Thyroid gland (tissue), 4 donors: Measurements from ENCODE around the gene IL11. TPM values are rescaled to one million over a fixed set of nuclear protein-coding genes. Genes with fewer than 3 reads are reported as not detected.

ENCODE experiments used
- DNase-seq, 2 donors: peaks; one replicate each; pipeline ENCODE4 v3.0.0-alpha.2; 2019
- H3K27ac ChIP-seq, 3 donors: fragments of 200-600 bp; sonication (generic); 1 replicate in 2 of 3; 2 replicates in 1 of 3; pipeline ENCODE4 v1.5.1; 2016 to 2019; ENCODE audit warnings: mild to moderate bottlenecking in 1 of 3, moderate library complexity in 1 of 3
- H3K27me3 ChIP-seq: fragments of 200-600 bp; sonication (generic); one replicate; pipeline ENCODE4 v1.5.1; 2019
- H3K36me3 ChIP-seq, 2 donors: fragments of 200-600 bp; sonication (generic); one replicate each; pipeline ENCODE4 v1.5.1; 2016 to 2019
- H3K4me1 ChIP-seq, 2 donors: fragments of 200-600 bp; sonication (generic); one replicate each; pipeline ENCODE4 v1.5.1; 2017 to 2019
- H3K4me3 ChIP-seq, 3 donors: fragments of 200-600 bp; sonication (generic); replicated peaks in 1 of 3; 1 replicate in 2 of 3; 2 replicates in 1 of 3; pipeline ENCODE4 v1.5.1; 2016; ENCODE audit warnings: mild to moderate bottlenecking in 1 of 3
- H3K9me3 ChIP-seq: fragments of 200-600 bp; sonication (generic); one replicate; pipeline ENCODE4 v1.5.1; 2017
- POLR2A ChIP-seq, 2 donors: fragments of 450-650 bp; IDR thresholded peaks; one replicate each; pipeline ENCODE4 v1.6.1; 2017; ENCODE audit warnings: antibody characterized with exemption in 2 of 2, mild to moderate bottlenecking in 2 of 2, moderate library complexity in 1 of 2
- WGBS, 2 donors: methylation state at CpG; one replicate each; pipeline ENCODE4 v1.1.5; 2017; 5-methylcytosine and 5-hydroxymethylcytosine counted together
- intact Hi-C: fragments of 100-400 bp; cut with DNase I; formaldehyde crosslinking; loops from one replicate; pipeline ENCODE4 v1.15.1; 2023
- total RNA-seq, 4 donors: library from RNA; depleted of rRNA; stranded (reverse); fragments of >200 nt; gene quantifications; one replicate each; pipeline ENCODE4 v1.2.3, GENCODE V29; 2016
- TF ChIP-seq, protein P1 (sequence below), 6 experiments: fragments of 200-600 bp in 3 of 6; fragments of 450-650 bp in 3 of 6; sonication (generic) in 3 of 6; IDR thresholded peaks; one replicate each; pipeline ENCODE4 v1.5.1; 2016 to 2019; ENCODE audit warnings: antibody characterized with exemption in 6 of 6, mild to moderate bottlenecking in 2 of 6, inconsistent platforms in 1 of 6, moderate library complexity in 1 of 6

Gene IL11
- total RNA-seq, 4 donors from 2014 or later, result not detected

- Histone ChIP-seq H3K27me3 (peaks cover 25% of the 10 kb centered on the region), H3K4me1 (peaks cover 0 to 5% of the 10 kb centered on the region in 2 donors), H3K36me3 (no peaks in the 10 kb centered on the region), H3K4me3 (no peak overlapping the region), H3K9me3 (no peaks in the 10 kb centered on the region), H3K27ac (no peak overlapping the region)
- peak in 1 of 2 donors; percentile 13 for DNase-seq
- intact Hi-C loops, result no loop called here
- WGBS, 2 donors, result 14 to 16% methylated on average over 15 to 20 of the region's 43 CpGs
- TF ChIP-seq POLR2A (IDR thresholded peaks at IDR 0.05), result no peak
- TF ChIP-seq, protein P1, sequence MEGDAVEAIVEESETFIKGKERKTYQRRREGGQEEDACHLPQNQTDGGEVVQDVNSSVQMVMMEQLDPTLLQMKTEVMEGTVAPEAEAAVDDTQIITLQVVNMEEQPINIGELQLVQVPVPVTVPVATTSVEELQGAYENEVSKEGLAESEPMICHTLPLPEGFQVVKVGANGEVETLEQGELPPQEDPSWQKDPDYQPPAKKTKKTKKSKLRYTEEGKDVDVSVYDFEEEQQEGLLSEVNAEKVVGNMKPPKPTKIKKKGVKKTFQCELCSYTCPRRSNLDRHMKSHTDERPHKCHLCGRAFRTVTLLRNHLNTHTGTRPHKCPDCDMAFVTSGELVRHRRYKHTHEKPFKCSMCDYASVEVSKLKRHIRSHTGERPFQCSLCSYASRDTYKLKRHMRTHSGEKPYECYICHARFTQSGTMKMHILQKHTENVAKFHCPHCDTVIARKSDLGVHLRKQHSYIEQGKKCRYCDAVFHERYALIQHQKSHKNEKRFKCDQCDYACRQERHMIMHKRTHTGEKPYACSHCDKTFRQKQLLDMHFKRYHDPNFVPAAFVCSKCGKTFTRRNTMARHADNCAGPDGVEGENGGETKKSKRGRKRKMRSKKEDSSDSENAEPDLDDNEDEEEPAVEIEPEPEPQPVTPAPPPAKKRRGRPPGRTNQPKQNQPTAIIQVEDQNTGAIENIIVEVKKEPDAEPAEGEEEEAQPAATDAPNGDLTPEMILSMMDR (IDR thresholded peaks at IDR 0.05), result no peak
These were observed 7.3 kb upstream of the IL11 start for GRCh38 chr19:55377356-55378131.

DNA sequence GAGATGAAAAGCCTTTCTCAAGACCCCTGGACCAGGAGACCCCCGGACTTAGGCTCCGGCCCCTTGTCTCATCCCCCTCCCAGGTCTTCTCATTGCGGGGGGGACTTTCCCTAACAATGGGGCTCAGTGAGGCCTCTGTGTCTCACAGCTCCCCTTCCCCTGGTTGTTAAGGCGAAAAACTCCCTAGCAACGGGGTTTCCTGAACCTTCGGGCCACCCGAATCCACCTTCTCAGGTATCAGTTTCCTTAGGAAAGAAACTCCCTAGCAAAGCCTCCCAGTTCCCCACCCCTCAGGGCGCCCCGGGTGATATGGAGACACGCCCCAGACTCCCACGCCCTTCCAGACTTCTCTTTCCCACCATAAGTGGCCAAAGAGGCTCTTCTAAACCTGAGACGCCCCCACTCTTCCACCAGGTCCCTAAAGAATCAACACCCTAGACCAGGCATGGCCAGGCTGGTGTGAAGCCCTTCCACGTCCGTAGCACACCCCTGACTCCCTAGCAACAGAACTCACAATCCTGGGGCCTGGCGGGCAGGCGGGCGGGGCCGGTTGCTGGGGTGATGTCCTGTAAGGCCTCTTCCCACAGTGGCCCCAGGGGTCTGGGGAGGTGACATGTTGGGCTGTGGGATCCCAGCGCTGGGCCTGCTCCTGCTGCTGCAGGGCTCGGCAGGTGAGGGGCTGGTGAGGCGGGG lies 6.1 kb upstream of the IL11 start, which contains the start of gene TMEM190:
TSS of gene TMEM190 (plus strand) at position 586 of the 693 bp plus-strand sequence. CDS start at position 614, 28 bp downstream.
- H3K27me3 ChIP-seq, result peaks cover 31% of the 10 kb centered on the region
- H3K4me3 ChIP-seq, result no peak within 1 kb of the TSS
- H3K4me1 ChIP-seq, result peaks cover 0 to 5% of the 10 kb centered on the region in 2 donors
- no peaks in the 10 kb centered on the region for H3K9me3 ChIP-seq
- TF ChIP-seq POLR2A (IDR thresholded peaks at IDR 0.05), result no peak
- TF ChIP-seq, protein P1 (IDR thresholded peaks at IDR 0.05), result no peak
- DNase-seq, result no peak
- no peak within 1 kb of the TSS for H3K27ac ChIP-seq
- intact Hi-C loops, result no loop called here
- WGBS, 2 donors, result 30 to 32% methylated on average over 16 to 17 of the region's 21 CpGs
- H3K36me3 ChIP-seq, result no peaks in the 10 kb centered on the region

DNA sequence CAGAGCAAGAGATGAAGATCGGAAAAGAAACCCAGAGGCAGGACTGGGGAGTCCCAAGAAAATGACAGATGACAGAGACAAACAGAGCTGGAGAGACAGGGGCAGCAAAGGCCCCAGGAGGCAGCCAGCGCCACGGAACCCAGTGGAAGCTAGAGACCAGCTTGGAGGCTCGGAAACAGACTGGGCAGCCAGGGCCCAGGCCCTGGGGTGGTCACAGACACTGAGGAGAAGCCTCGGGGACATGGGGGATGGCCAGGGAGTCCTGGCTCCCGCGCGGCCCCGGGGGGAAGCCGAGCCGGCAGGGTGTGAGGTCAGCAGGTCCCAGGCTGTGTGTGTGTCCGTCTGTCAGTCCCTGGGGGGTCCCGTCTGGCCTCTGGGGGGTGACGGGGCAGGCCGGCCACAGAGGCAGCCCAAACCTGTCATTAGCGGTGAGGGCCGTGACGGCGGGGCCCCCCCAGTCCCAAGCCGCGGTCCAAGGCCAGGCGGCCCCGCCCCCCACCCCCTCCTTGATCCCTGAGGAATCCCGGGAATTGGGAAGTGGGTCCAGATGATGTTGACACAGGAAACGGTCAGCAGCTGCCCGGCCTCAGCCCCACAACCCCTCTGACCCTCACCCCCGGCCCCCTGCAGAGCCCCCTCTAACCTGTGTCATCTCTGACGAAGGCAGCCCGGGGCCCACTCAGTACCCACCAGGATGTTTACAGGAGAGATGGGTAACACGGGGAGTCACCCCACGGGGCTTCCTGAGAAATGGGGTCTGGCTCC lies 3.9 kb upstream of the IL11 start:
- H3K27me3 ChIP-seq, result peaks cover 41% of the 10 kb centered on the region
- WGBS, 2 donors, result 10 to 11% methylated on average over 14 to 16 of the region's 31 CpGs

DNA sequence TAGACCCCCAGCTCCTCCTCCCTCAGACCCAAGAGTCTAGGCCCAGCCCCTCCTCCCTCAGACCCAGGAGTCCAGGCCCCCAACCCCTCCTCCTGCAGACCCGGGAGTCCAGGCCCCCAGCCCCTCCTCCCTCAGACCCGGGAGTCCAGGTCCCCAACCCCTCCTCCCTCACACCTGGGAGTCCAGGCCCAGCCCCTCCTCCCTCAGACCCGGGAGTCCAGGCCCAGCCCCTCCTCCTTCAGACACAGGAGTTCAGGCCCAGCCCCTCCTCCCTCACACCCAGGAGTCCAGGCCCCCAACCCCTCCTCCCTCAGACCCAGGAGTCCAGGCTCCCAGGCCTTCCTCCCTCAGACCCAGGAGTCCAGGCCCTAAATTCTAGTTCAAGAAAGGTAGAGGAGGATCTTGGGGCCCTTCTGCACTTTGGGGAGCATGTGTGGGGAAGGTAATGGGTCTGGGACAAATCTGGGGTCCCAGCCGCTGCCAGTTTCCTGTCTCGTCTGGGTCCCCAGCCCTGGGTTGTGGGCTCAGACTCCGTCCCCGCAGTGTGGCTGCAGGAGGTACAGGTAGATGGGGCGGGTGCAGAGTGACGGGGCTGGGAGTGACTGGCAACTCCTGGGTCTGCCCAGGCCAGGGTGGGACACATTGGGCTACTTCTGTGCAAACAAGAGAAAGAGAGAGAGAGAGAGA lies 3.2 kb upstream of the IL11 start:
- intact Hi-C loops, result no loop called here
- Histone ChIP-seq H3K4me3 (no peak overlapping the region), H3K27ac (no peak overlapping the region), H3K4me1 (peaks cover 0 to 20% of the 10 kb centered on the region in 2 donors), H3K36me3 (no peaks in the 10 kb centered on the region), H3K27me3 (peaks cover 46% of the 10 kb centered on the region), H3K9me3 (no peaks in the 10 kb centered on the region)
- TF ChIP-seq POLR2A (IDR thresholded peaks at IDR 0.05), result no peak
- TF ChIP-seq, protein P1 (IDR thresholded peaks at IDR 0.05), result no peak
- 55 to 63% methylated on average over 4 to 7 of the region's 9 CpGs for WGBS, 2 donors
- no peak for DNase-seq

More for the DNA sequence above, 3.9 kb upstream of the IL11 start:
- Histone ChIP-seq H3K36me3 (no peaks in the 10 kb centered on the region), H3K4me3 (no peak overlapping the region), H3K9me3 (no peaks in the 10 kb centered on the region), H3K27ac (no peak overlapping the region), H3K4me1 (peaks cover 0 to 14% of the 10 kb centered on the region in 2 donors)
- intact Hi-C loops, result no loop called here
- TF ChIP-seq, protein P1 (IDR thresholded peaks at IDR 0.05), result no peak
- no peak for TF ChIP-seq POLR2A (IDR thresholded peaks at IDR 0.05)
- no peak for DNase-seq
